Amygdala (tissue), 56 donors: Measurements from ENCODE around the gene PRMT5.
"Not testable (repeated sequence)": the region's sequence is repeated elsewhere in the genome, so short reads cannot be mapped to it uniquely, and the experiment has no call there.

Experiments used
- DNase-seq, 56 donors: peaks; one replicate each; lab custom pipeline; 2025; lab: John Stamatoyannopoulos, UW

The PRMT5 gene

GRCh38 chr14:22935156-22935555 lies 6.0 kb upstream of the PRMT5 start:
- no peak for DNase-seq

GRCh38 chr14:22932146-22932545 lies 3.0 kb upstream of the PRMT5 start:
- DNase-seq, result no peak

- no peak for DNase-seq
Observed at GRCh38 chr14:22929961-22930364, 787 bp upstream of the PRMT5 start.

- peak in 1 of 56 donors; percentile 15 for DNase-seq
Observed at GRCh38 chr14:22928237-22929103, 706 bp downstream of the PRMT5 start.

- DNase-seq, result no peak
Observed at GRCh38 chr14:22926316-22926715, 2.9 kb downstream of the PRMT5 start.

GRCh38 chr14:22925513-22925912 lies 3.7 kb downstream of the PRMT5 start:
- no peak for DNase-seq

- no peak for DNase-seq
Observed at GRCh38 chr14:22923746-22924145, 5.4 kb downstream of the PRMT5 start.

- DNase-seq, result no peak
Observed at GRCh38 chr14:22922294-22922693, 6.9 kb downstream of the PRMT5 start.

- DNase-seq, result no peak
Observed at GRCh38 chr14:22920697-22921096, 8.5 kb downstream of the PRMT5 start.

GRCh38 chr14:22919601-22919921 lies 9.6 kb downstream of the PRMT5 start:
- no peak for DNase-seq

- peak; percentile 90 to 100 (median 98) for DNase-seq
Observed at GRCh38 chr14:22918804-22919600, 10.2 kb downstream of the PRMT5 start, which contains the start of gene RBM23. Gene RBM23 (minus strand): TSS chr14:22919149.

- DNase-seq, result no peak
Observed at GRCh38 chr14:22915886-22916521, 13.2 kb downstream of the PRMT5 start.

- DNase-seq, result not testable (repeated sequence)
Observed at GRCh38 chr14:22914836-22915235, 14.3 kb downstream of the PRMT5 start.

- no peak for DNase-seq
Observed at GRCh38 chr14:22910916-22911315, 18.3 kb downstream of the PRMT5 start.

- DNase-seq, result no peak
Observed at GRCh38 chr14:22908601-22909000, 20.6 kb downstream of the PRMT5 start.

GRCh38 chr14:22907429-22907828 lies 21.7 kb downstream of the PRMT5 start:
- DNase-seq, result no peak

- DNase-seq, result no peak
Observed at GRCh38 chr14:22906073-22906472, 23.1 kb downstream of the PRMT5 start.

GRCh38 chr14:22905627-22906026 lies 23.5 kb downstream of the PRMT5 start:
- DNase-seq, result no peak

- no peak for DNase-seq
Observed at GRCh38 chr14:22903742-22904087, 25.5 kb downstream of the PRMT5 start.

- no peak for DNase-seq
Observed at GRCh38 chr14:22901799-22902198, 27.4 kb downstream of the PRMT5 start.

GRCh38 chr14:22900081-22900799 lies 28.9 kb downstream of the PRMT5 start:
- peak in 10 of 56 donors; percentile 7 to 49 (median 18) for DNase-seq
